GM19193 (cell line): ENCODE results near the gene RAD23B.

Source experiments
- POLR2A ChIP-seq: IDR thresholded peaks from 4 replicates; pipeline ENCODE4 v1.6.1; 2011; ENCODE audit not compliant: insufficient read depth, insufficient read length; ENCODE audit errors: extremely low read depth

RAD23B gene

DNA sequence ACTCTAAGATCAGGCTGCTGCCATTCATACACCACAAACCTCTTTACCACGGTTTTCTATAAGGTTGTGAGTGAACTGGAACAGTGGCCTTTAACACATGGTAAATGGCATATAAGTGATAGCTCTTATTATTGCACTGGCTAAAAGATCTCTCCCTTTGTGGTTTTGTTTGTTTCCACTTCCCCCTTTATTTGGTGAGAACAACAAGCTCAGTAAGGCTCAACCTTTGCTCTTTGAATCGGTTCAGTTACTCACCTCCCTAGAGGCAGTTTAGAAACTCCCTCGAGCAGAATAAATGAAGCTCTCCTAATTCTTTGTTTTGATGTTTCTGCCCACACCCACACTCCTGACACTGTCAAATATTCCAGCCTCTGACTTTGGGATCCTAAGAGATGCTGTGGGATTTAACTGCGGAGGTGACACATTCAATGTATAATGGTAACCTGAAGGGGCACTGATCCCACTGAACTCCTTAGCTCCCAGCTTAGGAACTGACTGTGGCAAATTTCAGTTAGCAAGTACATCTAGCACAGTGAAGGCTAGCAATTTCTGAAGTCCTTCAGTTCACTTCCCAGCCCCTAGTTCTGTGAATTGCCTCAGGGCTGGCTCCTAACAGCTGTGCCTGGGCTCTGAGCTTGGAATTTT is 22.5 kb upstream of the RAD23B start:
- no peak for TF ChIP-seq POLR2A

DNA sequence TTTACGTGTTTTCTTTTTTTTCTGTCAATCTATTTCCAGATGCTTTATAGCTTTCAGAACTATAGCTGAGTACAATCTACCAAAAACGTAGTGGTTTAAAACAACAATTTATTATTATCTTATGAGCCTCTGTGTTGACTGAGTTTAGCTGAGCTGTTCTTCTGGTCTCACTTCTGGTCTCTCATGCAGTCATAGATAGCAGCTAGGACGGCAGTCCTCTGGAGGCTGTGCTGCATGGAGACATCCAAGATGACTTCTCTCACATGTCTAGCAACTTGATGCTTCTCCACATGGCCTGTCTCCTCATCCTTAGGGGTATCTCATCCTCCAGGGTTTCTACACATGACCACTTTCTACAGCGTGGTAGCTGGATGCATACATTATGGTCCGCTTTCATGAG is 22.0 kb upstream of the RAD23B start:
- no peak for TF ChIP-seq POLR2A

DNA sequence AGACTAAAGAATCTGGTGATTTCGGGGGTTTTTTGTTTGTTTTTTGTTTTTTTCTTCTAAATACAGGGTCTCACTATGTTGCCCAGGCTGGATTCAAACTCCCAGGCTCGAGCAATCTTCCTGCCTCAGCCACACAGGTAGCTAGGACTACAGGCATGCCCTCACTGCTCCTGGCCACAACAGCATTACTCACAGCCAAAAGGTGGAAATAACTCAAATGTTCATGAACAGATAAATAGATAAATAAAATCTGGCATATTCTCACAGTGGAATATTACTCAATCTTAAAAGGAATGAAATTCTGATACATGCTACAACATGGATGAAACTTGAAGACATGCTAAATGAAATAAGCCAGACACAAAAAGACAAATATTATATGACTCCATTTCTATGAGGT is 19.8 kb upstream of the RAD23B start:
- no peak for TF ChIP-seq POLR2A

DNA sequence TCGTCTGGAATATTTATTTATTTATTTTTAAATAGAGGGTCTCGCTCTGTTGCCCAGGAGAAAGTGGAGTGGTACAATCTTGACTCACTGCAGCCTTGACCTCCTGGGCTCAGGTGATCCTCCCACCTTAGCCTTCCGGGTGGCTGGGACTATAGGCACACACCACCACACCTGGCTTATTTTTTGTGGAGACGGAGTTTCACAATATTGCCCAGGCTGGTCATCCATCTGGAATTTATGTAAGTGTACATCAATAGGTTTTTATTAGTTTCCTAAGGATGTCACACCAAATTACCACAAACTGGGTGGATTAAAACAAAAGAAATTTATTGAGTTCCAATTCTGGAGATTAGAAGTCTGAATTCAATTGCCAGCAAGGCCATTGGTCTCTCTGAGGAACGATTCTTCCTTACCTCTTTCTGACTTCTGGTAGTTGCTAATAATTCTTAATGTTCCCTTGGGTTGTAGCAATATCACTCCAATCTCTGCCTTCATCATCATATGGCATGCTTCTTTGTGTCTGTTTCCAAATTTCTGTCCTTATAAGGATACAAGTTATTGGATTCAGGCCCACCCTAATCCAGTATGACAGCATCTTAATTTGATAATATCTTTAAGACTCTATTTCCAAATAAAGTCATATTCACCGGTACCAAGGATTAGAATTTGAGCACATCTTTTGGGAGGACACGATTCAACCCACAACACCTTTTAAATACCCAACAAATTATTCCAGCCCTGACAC is 16.3 kb upstream of the RAD23B start:
- TF ChIP-seq POLR2A, result no peak

DNA sequence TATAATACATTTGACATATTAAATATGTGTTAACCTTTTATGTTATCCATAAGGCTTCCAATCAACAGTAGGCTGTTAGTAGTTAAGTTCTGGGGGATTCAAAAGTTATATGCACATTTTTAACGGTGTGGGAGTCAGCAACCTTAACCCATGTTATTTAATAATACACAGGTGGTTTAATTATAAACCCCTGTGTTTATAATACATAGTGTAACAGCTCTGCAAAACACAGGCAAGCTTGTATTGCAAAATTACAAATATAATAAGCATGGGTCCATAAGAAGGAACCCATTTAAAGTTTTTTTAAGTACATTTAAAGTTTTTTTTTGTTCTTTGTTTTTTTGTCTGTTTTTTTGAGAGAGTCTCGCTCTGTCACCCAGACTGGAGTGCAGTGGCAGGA is 14.5 kb upstream of the RAD23B start:
- TF ChIP-seq POLR2A, result no peak

DNA sequence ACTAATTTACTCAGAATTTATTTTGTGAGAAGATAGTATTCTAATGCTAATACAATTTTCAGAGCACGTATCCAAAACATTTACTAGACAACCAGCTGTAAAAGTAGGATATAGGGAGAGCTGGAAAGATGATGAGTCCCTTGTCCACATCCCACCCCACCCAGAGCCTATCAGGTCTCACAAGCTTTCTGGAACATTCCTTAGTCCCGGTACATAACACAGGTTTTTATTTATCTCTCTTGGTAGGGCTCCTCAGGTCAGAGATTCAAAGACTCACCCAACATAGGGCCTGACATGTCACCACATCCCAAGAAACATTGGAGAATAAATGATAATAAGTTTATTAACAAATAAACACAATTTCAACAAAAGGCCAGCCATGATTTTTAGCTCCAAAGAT is 13.8 kb upstream of the RAD23B start:
- TF ChIP-seq POLR2A, result no peak

DNA sequence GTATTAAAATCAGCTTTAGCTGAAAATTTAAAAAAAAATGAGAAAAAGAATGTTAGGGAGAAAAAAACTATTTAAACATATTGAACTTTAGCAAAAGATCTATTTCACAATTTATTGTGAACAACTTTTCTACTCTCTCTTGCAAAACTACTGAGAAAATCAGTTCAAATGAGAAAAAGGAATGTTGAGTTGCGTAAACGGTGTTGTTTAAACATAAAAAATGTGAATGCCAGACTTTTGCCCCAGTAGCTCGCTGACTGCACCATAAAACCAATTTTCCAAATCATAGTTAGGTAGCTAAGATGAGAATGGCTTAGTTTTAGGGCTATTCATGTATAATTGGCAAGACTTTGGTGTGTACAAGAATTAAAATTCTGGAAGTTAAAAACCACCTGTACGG is 13.4 kb upstream of the RAD23B start:
- no peak for TF ChIP-seq POLR2A

DNA sequence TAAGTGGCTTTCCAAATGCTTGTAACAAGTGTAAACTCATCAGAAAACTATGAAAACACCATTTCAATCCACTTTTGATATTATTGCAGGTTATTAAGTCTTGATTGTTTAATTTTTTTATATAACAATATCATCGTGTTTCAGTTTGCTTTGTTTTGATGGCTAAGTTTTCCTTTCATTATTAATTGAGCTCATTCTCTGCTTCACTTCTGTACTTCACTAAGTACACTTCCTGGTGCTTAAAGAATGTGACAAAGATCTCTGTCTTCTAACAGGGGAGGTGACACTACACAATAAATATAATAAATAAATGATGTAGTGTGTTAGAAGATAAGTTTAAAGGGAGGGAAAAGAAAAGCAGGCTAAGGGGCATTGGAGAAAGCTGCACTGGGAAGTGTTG is 13.0 kb upstream of the RAD23B start:
- no peak for TF ChIP-seq POLR2A

DNA sequence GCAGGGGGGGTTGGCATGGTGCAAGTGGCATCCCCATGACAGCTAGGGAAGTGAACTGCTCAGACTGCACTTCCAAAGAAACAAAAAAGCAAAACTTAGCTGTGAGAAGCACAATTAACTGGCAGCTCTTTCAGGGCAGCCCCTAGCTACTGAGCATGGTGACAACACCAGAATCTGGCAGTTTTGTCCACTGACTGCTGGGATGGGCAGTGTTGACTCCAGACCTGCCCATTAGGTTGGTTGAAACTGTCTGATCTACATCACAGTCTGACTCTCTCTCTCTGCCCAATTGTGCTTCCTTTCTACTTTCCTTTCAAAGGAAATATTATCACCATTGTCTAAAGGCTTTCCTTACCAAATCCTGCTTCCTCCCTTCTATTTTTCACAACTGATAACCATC is 12.5 kb upstream of the RAD23B start:
- no peak for TF ChIP-seq POLR2A

DNA sequence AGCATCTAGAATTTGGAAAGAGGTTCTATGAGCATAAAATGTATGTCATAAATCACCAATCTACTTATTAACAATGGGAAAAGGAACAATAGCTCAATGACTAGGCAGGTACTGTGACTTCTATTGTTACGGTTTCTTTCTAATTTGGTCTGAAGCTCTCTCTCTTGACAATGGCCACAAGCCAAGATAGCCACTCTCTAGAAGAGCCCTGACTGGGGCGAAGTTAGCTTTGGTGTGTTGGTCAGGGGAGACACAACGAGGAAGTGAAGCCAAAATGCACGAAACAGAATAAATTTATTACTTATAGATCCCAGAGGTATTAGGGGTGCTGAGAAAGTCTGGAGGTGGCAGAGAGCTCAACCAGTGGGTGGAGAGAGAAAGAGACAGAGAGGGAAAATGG is 9.4 kb upstream of the RAD23B start:
- TF ChIP-seq POLR2A, result no peak

DNA sequence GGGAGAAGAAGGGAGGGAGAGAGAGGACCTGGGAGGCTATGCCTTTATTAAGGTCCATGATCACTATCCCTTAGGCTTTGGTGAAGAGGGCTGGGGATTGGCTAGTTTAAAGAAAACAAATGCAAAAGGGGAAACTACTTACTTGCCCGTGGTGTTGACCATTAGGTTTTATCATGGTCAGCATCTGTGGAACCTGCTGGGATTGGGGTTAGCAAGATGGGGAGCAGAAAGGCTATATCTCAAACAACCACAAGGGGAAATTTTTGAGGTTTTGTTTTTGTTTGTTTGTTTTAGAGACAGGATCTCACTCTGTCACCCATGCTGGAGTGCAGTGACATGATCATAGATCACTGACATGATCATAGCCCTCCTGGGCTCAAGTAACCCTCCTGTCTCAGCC is 9.0 kb upstream of the RAD23B start:
- no peak for TF ChIP-seq POLR2A

DNA sequence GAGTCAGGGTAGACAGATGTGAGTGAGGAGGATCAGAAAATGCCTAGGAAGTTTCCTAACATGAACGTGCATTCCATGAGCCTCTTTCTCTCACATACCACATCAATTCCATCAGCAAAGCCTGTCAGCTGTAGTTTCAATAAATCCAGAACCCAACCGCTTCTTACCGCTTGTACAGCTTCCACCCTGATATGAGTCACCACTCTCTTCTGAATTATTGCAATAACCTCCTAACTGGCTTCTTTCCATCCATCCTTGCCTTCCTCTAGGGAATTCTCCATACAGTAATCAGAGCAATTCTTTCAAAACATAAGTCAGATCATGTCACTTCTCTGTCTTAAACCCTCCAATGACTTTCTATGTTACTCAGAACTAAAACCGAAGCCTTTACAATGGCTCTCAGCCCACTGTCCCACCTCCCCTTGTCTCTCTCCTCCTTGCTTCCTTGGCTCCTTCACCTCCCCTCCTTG is 8.1 kb upstream of the RAD23B start:
- TF ChIP-seq POLR2A, result no peak

DNA sequence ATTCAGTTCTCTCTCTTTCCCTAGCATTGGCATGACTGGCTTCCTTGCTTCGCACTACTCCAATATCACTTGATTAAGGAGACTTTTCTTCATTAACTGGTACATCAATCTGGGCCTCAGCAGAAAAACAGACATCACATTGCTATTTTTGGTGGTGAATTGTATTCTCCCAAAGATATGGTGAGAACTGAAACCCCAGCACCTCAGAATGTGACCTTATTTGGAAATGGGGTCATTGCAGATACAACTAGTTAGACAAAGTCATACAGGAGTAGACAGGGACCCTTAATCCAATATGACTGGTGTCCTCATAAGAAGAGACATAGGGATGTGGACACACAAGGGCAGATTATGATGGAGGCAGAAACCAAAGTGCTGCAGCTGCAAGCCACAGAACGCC is 7.5 kb upstream of the RAD23B start:
- no peak for TF ChIP-seq POLR2A

DNA sequence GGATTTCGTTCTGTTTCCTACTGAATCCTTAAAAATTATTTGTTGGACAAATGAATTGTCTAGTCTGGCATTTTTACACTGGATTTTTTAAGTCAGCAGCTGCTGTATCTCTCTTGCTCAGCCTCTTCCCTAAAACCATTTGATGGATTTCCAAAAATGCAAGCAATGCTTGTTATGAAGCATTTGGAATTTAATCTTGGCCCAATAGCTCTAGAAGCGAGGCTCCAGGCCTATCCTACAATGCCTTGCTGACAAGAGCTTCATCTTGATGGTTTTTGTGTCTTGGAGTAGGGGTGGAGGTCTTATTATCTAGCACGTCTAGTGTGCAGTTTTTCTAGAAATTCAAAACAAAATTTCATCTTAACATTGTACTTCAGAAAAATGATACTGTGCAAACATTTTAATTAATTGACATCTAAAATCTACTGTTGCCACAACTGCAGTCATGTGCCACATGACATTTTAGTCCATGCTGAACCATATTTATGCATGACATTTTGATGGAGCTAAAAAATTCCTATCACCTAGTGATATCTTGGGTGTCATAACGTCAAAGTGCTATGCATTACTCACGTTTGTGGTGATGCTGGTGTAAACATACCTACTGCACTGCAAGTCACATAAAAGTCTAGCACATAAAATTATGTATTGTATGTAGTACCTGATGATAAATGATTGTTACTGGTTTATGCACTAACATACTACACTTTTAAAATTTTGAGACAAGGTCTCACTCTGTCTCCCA is 5.9 kb upstream of the RAD23B start:
- TF ChIP-seq POLR2A, result no peak

DNA sequence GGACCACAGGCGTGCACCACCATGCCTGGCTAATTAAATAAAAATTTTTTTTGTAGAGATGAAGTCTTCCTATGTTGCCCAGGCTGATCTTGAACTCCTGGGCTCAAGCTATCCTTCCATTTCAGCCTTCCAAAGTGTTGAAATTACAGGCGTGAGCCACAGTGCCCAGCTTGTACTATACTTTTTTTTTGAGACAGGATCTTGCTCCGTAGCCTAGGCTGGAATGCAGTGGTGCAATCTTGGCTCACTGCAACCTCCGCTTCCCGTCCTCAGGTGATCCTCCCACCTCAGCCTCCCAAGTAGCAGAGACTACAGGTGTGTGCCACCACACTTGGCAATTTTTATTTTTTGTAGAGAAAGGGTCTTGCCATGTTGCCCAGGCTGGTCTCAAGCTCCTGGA is 5.3 kb upstream of the RAD23B start:
- no peak for TF ChIP-seq POLR2A

DNA sequence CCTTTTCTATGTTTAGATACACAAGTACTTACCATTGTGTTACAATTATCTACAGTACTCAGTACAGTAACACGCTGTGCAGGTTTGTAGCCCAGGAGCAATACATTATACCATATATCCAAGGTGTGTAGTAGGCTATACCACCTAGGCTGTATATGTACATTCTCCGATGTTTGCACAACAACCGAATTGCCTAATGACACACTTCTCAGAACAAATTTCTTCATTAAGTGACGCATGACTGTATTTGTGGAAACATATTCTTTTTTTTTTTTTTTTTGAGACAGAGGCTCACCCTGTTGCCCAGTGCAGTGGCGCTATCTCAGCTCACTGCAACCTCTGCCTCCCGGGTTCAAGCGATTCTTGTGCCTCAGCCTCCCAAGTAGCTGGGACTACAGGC is 4.0 kb upstream of the RAD23B start:
- TF ChIP-seq POLR2A, result no peak
